ENCODE measurements around the gene ZYG11A.

The ZYG11A gene

DNA sequence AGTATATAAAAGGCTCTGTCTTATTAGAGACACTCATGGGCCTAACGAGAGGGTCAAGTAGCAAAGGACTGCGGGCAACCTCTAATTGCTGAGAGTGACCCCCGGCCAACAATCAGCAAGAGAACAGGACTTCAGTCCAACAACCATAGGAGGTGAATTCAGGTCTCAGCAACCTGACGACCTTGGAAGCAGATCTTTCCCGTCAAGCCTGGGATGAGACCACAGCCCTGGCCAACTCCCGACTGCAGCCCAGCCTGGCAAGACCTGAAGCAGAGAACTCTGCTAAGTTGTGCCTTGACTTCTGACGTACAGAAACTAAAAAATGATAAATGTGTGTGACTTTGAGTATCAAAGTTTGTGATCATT is 73.3 kb downstream of the ZYG11A start:
- Histone ChIP-seq H3K4me2 (ENCODE audit: low read length) (no peak overlapping the region), H3K27ac (ENCODE audit: low read depth, low read length, poor library complexity, severe bottlenecking) (no peak overlapping the region), H3F3A (ENCODE audit: insufficient read depth, low read length) (no peaks in the 10 kb centered on the region), H3K9ac (ENCODE audit: low read length) (no peak overlapping the region), H3K36me3 (ENCODE audit: insufficient read depth, low read length) (no peaks in the 10 kb centered on the region), H3K9me2 (ENCODE audit: low read depth, low read length) (no peaks in the 10 kb centered on the region), H3K27me3 (ENCODE audit: insufficient read depth, low read length) (no peaks in the 10 kb centered on the region; the same call in none of the 2 replicates), H2AFZ (ENCODE audit: low read length) (no peak overlapping the region), H3K4me1 (ENCODE audit: insufficient read depth, low read length, severe bottlenecking) (no peaks in the 10 kb centered on the region), H3K9me3 (ENCODE audit: low read length) (no peaks in the 10 kb centered on the region), H3K79me2 (ENCODE audit: insufficient read depth, low read length) (no peaks in the 10 kb centered on the region), H4K20me1 (ENCODE audit: insufficient read depth, low read length) (no peaks in the 10 kb centered on the region), H3K4me3 (ENCODE audit: low read depth, low read length, poor library complexity, severe bottlenecking) (no peak overlapping the region)
- TF ChIP-seq, protein P1, sequence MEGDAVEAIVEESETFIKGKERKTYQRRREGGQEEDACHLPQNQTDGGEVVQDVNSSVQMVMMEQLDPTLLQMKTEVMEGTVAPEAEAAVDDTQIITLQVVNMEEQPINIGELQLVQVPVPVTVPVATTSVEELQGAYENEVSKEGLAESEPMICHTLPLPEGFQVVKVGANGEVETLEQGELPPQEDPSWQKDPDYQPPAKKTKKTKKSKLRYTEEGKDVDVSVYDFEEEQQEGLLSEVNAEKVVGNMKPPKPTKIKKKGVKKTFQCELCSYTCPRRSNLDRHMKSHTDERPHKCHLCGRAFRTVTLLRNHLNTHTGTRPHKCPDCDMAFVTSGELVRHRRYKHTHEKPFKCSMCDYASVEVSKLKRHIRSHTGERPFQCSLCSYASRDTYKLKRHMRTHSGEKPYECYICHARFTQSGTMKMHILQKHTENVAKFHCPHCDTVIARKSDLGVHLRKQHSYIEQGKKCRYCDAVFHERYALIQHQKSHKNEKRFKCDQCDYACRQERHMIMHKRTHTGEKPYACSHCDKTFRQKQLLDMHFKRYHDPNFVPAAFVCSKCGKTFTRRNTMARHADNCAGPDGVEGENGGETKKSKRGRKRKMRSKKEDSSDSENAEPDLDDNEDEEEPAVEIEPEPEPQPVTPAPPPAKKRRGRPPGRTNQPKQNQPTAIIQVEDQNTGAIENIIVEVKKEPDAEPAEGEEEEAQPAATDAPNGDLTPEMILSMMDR (IDR thresholded peaks at IDR 0.05; ENCODE audit: low read length), result no peak
- no peak for TF ChIP-seq EZH2 (IDR thresholded peaks at IDR 0.05; ENCODE audit: borderline replicate concordance, low read length)

DNA sequence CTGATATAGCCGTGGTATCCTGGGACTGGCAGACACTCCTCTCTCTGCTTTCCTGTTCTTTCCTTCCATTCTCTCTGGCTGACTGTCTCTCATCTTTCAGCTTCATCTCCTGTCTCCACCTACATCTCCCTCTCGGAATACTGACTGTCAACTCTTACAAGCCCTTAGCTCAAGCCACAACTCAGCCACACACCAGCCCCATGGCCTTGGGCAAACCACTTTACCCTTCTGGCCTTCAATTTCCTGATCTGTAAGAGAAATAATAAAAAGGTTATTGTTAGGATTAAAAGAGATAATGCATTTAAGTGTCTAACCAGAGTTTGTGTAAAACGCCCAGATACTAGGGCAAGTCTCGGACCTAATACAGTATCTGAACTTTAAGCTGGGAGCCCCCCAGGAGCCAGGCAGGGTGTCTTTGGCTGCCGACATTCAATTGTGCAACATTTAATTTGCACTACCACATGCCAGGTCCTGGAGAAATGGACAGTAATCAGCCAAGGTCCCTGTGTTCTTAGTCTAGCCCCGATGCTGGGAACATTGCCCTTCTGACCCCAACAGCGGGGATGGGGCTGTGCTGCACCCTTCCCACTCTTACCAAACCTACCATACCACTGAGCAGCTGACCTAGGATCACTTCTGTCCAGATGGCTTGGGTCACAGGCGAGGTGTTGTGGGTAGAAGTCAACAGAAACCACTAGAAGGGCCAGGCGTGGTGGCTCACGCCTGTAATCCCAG is 73.8 kb downstream of the ZYG11A start:
- H3K9me3 ChIP-seq (ENCODE audit: low read length), result no peaks in the 10 kb centered on the region
- H2AFZ ChIP-seq (ENCODE audit: low read length), result no peak overlapping the region
- H4K20me1 ChIP-seq (ENCODE audit: insufficient read depth, low read length), result no peaks in the 10 kb centered on the region
- H3K4me2 ChIP-seq (ENCODE audit: low read length), result no peak overlapping the region
- no peak for TF ChIP-seq EZH2 (IDR thresholded peaks at IDR 0.05; ENCODE audit: borderline replicate concordance, low read length)
- TF ChIP-seq, protein P1 (IDR thresholded peaks at IDR 0.05; ENCODE audit: low read length), result no peak
- H3K4me3 ChIP-seq (ENCODE audit: low read depth, low read length, poor library complexity, severe bottlenecking), result no peak overlapping the region
- H3K36me3 ChIP-seq (ENCODE audit: insufficient read depth, low read length), result no peaks in the 10 kb centered on the region
- no peaks in the 10 kb centered on the region for H3F3A ChIP-seq (ENCODE audit: insufficient read depth, low read length)
- no peaks in the 10 kb centered on the region for H3K9me2 ChIP-seq (ENCODE audit: low read depth, low read length)
- H3K79me2 ChIP-seq (ENCODE audit: insufficient read depth, low read length), result no peaks in the 10 kb centered on the region
- no peak overlapping the region for H3K27ac ChIP-seq (ENCODE audit: low read depth, low read length, poor library complexity, severe bottlenecking)
- no peaks in the 10 kb centered on the region for H3K4me1 ChIP-seq (ENCODE audit: insufficient read depth, low read length, severe bottlenecking)
- no peaks in the 10 kb centered on the region; the same call in none of the 2 replicates for H3K27me3 ChIP-seq (ENCODE audit: insufficient read depth, low read length)
- no peak overlapping the region for H3K9ac ChIP-seq (ENCODE audit: low read length)

GRCh38 chr1:52917156-52917555 is 74.6 kb downstream of the ZYG11A start:
- H3K9ac ChIP-seq (ENCODE audit: low read length), result no peak overlapping the region
- TF ChIP-seq, protein P1 (IDR thresholded peaks at IDR 0.05; ENCODE audit: low read length), result no peak
- no peak for TF ChIP-seq EZH2 (IDR thresholded peaks at IDR 0.05; ENCODE audit: borderline replicate concordance, low read length)
- H3K4me3 ChIP-seq (ENCODE audit: low read depth, low read length, poor library complexity, severe bottlenecking), result no peak overlapping the region
- no peaks in the 10 kb centered on the region for H3K79me2 ChIP-seq (ENCODE audit: insufficient read depth, low read length)
- H3K4me1 ChIP-seq (ENCODE audit: insufficient read depth, low read length, severe bottlenecking), result no peaks in the 10 kb centered on the region
- H3K36me3 ChIP-seq (ENCODE audit: insufficient read depth, low read length), result no peaks in the 10 kb centered on the region
- no peaks in the 10 kb centered on the region for H3F3A ChIP-seq (ENCODE audit: insufficient read depth, low read length)
- no peaks in the 10 kb centered on the region; the same call in none of the 2 replicates for H3K27me3 ChIP-seq (ENCODE audit: insufficient read depth, low read length)
- no peaks in the 10 kb centered on the region for H3K9me2 ChIP-seq (ENCODE audit: low read depth, low read length)
- H2AFZ ChIP-seq (ENCODE audit: low read length), result no peak overlapping the region
- H4K20me1 ChIP-seq (ENCODE audit: insufficient read depth, low read length), result no peaks in the 10 kb centered on the region
- H3K4me2 ChIP-seq (ENCODE audit: low read length), result no peak overlapping the region
- H3K9me3 ChIP-seq (ENCODE audit: low read length), result no peaks in the 10 kb centered on the region
- no peak overlapping the region for H3K27ac ChIP-seq (ENCODE audit: low read depth, low read length, poor library complexity, severe bottlenecking)
